SU-DHL-6 (cell line): Measurements from ENCODE around the gene MT1G.

Source experiments
- EZH2phosphoT487 ChIP-seq: fragments of 200-600 bp; sonication (generic), shearing (Covaris generic); conservative IDR thresholded peaks from 2 replicates; pipeline ENCODE4 v1.6.1; 2018; ENCODE audit warnings: mild to moderate bottlenecking, antibody characterized with exemption, low read length, moderate library complexity, mixed read lengths
- TF ChIP-seq, protein P1 (sequence below): fragments of 200-600 bp; sonication (generic); IDR thresholded peaks from one replicate; pipeline ENCODE4 v1.5.1; 2017; ENCODE audit warnings: antibody characterized with exemption, mild to moderate bottlenecking, low read length, moderate library complexity; ENCODE audit not compliant: insufficient read depth, poor library complexity, severe bottlenecking

DNA sequence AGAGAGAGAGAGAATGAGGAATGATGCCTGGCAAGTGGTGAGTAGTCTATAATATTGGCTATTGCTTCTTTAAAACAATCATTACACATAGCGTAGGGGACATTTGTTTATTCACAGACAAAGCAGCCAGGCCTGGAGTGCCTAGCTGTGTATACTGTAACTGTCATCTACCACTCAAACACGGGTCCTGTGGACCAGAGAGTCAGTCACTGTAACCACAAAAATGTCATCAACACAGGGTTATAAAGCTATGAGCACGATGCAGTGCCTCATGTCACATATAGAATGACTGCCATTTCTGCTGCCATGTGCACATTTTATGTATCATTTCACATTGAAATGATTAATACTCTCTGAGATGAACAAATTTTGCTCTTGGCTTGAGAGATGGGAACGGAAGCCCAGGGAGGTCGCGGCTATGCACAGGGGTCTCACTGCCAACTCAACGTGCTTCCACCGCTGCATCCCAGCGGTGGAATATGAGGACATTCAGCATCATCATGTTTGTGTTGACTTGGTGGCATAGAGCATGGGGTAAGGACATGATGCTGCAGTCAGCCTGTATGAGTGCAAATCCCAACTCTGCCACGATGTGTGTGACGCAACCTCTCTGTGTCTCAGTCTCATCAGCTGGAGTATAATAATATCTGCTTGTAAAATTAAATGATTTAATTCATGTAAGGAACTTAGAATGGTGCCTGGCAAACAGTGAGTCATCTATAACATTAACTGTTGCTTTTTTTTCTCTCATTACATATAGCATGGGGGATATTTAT is 5.1 kb upstream of the MT1G start:
- TF ChIP-seq, protein P1, sequence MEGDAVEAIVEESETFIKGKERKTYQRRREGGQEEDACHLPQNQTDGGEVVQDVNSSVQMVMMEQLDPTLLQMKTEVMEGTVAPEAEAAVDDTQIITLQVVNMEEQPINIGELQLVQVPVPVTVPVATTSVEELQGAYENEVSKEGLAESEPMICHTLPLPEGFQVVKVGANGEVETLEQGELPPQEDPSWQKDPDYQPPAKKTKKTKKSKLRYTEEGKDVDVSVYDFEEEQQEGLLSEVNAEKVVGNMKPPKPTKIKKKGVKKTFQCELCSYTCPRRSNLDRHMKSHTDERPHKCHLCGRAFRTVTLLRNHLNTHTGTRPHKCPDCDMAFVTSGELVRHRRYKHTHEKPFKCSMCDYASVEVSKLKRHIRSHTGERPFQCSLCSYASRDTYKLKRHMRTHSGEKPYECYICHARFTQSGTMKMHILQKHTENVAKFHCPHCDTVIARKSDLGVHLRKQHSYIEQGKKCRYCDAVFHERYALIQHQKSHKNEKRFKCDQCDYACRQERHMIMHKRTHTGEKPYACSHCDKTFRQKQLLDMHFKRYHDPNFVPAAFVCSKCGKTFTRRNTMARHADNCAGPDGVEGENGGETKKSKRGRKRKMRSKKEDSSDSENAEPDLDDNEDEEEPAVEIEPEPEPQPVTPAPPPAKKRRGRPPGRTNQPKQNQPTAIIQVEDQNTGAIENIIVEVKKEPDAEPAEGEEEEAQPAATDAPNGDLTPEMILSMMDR = no peak
- TF ChIP-seq EZH2phosphoT487 = no peak
